Muscle of arm (tissue), 12 donors: ENCODE data around the gene DDOST. TPM values are rescaled to one million over a fixed set of nuclear protein-coding genes. Genes with fewer than 3 reads are reported as not detected.

Source experiments
- polyA plus RNA-seq, 12 donors: library from polyadenylated mRNA; unstranded; fragments of 120-200 nt; gene quantifications; one replicate each; pipeline ENCODE4 v1.2.1, GENCODE V29; 2013; ENCODE audit not compliant: insufficient read length in 12 of 12

The DDOST gene
- polyA plus RNA-seq, 12 donors = 89.4 to 160 (median 125) TPM; not detected in 1

Other genes starting within 250 kb of the DDOST start
- 10 to 100 TPM in 2 of 12 donors, 1 to 10 TPM in 9, not detected in 1; 4.8 to 40.8 (median 5.9) TPM for gene CAMK2N1, start 175.2 kb downstream of the DDOST start, polyA plus RNA-seq
- 10 to 100 TPM in 11 of 12 donors, not detected in 1; 14.3 to 22.1 (median 18.6) TPM for gene MUL1, start 153.2 kb downstream of the DDOST start, polyA plus RNA-seq
- gene FAM43B, start 108.8 kb downstream of the DDOST start, polyA plus RNA-seq = 1 to 10 TPM in 3 of 12 donors, under 1 TPM in 7, not detected in 2; 0.34 to 1.6 (median 0.77) TPM
- 1 to 10 TPM in 1 of 12 donors, under 1 TPM in 9, not detected in 2; 0.32 to 5.8 (median 0.49) TPM for gene CDA, start 72.3 kb downstream of the DDOST start, polyA plus RNA-seq
- 10 to 100 TPM in 11 of 12 donors, not detected in 1; 30.7 to 43.5 (median 38.7) TPM for gene PINK1, start 27.9 kb downstream of the DDOST start, polyA plus RNA-seq
- gene KIF17, start 56.6 kb upstream of the DDOST start, polyA plus RNA-seq = 1 to 10 TPM in 10 of 12 donors, not detected in 2; 1.3 to 4.1 (median 2.5) TPM
- gene SH2D5, start 71.3 kb upstream of the DDOST start, polyA plus RNA-seq = under 1 TPM in 10 of 12 donors, not detected in 2; 0.10 to 0.62 (median 0.38) TPM
- 100 to 1,000 TPM in 11 of 12 donors, not detected in 1; 154 to 334 (median 186) TPM for gene HP1BP3, start 125.9 kb upstream of the DDOST start, polyA plus RNA-seq